COLO829 (cell line): ENCODE measurements around the gene ACMSD.

Source experiments
- DNase-seq: peaks from one replicate; pipeline ENCODE4 v3.0.0; 2012; ENCODE audit warnings: low spot score

The ACMSD gene

GRCh38 chr2:134950886-134951285 lies 112.5 kb downstream of the ACMSD start:
- no peak for DNase-seq
